H1 (cell line): ENCODE results near the gene RNASEH2C.

Source experiments
- NRF1 ChIP-seq: IDR thresholded peaks from 2 replicates; pipeline ENCODE4 v1.6.1; 2011; ENCODE audit warnings: mild to moderate bottlenecking, low read depth, low read length, improper control_type of control experiment
- TF ChIP-seq, protein P1 (sequence below), 3 experiments: IDR thresholded peaks; 1 replicate in 2 of 3; 2 replicates in 1 of 3; pipeline versions ENCODE4 v1.5.1 to v1.6.1; 2011; ENCODE audit warnings: low read length in 3 of 3, mild to moderate bottlenecking in 3 of 3, inconsistent platforms in 2 of 3, low read depth in 1 of 3, moderate library complexity in 1 of 3; ENCODE audit not compliant: insufficient read depth in 1 of 3; ENCODE audit errors: control extremely low read depth in 1 of 3

DNA sequence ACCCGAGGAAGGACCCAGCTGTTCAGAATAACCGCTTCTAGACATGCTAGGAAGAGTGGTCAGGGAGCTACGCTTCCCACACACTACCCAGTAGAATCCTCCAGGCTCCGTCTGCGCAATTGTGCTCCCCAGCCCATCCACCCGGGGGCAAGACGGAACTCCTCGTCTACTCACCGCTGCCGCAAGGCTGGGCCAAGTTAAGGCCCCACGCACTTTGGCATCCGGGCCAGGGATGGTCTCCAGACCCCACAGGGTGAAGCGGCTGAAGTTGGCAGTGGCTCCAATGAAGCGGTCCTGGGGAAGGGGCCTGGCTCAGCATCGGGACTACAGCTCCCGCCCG is 757 bp downstream of the RNASEH2C start:
- TF ChIP-seq, protein P1, sequence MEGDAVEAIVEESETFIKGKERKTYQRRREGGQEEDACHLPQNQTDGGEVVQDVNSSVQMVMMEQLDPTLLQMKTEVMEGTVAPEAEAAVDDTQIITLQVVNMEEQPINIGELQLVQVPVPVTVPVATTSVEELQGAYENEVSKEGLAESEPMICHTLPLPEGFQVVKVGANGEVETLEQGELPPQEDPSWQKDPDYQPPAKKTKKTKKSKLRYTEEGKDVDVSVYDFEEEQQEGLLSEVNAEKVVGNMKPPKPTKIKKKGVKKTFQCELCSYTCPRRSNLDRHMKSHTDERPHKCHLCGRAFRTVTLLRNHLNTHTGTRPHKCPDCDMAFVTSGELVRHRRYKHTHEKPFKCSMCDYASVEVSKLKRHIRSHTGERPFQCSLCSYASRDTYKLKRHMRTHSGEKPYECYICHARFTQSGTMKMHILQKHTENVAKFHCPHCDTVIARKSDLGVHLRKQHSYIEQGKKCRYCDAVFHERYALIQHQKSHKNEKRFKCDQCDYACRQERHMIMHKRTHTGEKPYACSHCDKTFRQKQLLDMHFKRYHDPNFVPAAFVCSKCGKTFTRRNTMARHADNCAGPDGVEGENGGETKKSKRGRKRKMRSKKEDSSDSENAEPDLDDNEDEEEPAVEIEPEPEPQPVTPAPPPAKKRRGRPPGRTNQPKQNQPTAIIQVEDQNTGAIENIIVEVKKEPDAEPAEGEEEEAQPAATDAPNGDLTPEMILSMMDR (IDR thresholded peaks at IDR 0.05; ENCODE audit: control extremely low read depth in 1 of 3, insufficient read depth in 1 of 3, low read depth in 1 of 3, low read length in 3 of 3), result no peak
- no peak for TF ChIP-seq NRF1
